ENCODE measurements around the gene HGD. TPM values are rescaled to one million over a fixed set of nuclear protein-coding genes. Genes with fewer than 3 reads are reported as not detected.

The HGD gene
- total RNA-seq, 1 experiment from 2014 or later = 0.33 TPM

DNA sequence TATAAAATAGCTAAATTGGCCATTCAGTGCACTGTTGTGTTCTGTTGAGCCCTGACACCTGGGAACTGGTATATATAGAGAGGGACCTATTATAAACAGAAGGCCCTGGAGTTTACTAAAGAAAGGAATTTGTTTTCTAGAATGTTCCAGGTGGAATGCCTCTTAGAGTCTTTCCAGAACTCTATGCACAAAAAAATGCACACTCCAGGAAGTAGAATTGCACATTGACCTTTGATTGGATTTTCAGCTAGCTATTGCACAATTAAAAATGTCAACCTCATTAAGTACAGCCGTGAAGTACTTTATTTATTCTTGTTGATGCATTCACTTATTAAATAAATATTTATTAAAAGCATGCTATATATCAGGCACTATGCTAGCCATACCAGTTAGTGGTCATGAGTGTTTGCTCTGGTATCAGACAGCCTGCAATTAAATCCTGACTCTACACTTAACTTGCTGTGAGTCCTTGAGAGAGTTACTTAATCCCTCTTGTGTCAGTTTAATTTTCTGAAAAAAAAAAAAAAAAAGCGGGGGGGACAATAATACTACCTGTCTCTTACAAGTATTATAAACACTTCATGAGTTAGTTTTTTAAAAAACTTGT, 45.1 kb downstream of the HGD start:
- Histone ChIP-seq H4K5ac (ENCODE audit: insufficient read length, low read depth, low read length) (no peak overlapping the region), H3K23me2 (ENCODE audit: insufficient read length, low read depth, low read length, poor library complexity, severe bottlenecking) (no peaks in the 10 kb centered on the region), H4K8ac (replicated peaks; ENCODE audit: insufficient read length, low read depth, low read length) (no peak overlapping the region), H3K23ac (ENCODE audit: insufficient read length, low read depth, low read length) (no peak overlapping the region), H3K27me3 (ENCODE audit: insufficient read depth, low read length) (no peaks in the 10 kb centered on the region), H3K14ac (ENCODE audit: insufficient read depth, low read length) (no peak overlapping the region), H3K9ac (ENCODE audit: extremely low read depth, insufficient read length, low read length) (no peak overlapping the region), H3K56ac (ENCODE audit: insufficient read length, low read depth, low read length) (no peak overlapping the region), H3K27ac (ENCODE audit: insufficient read length, low read depth, low read length) (no peak overlapping the region), H3K9me3 (ENCODE audit: control insufficient read depth, low read depth, low read length) (no peaks in the 10 kb centered on the region), H3K4ac (ENCODE audit: low read depth, low read length) (no peak overlapping the region), H2BK120ac (ENCODE audit: low read depth, low read length, poor library complexity, severe bottlenecking) (no peak overlapping the region), H4K20me1 (ENCODE audit: control insufficient read depth, insufficient read depth, insufficient read length) (no peaks in the 10 kb centered on the region), H3T11ph (ENCODE audit: low read length) (no peak overlapping the region), H3K18ac (ENCODE audit: insufficient read length, low read depth, low read length) (no peak overlapping the region), H3K79me1 (ENCODE audit: insufficient read depth, low read depth, low read length, poor library complexity, severe bottlenecking) (no peaks in the 10 kb centered on the region), H2AK5ac (ENCODE audit: insufficient read length, low read length) (no peak overlapping the region), H4K91ac (ENCODE audit: insufficient read length, low read depth, low read length) (no peak overlapping the region), H2BK5ac (ENCODE audit: insufficient read length, low read length) (no peak overlapping the region), H2AFZ (ENCODE audit: low read length) (no peak overlapping the region), H3K79me2 (ENCODE audit: insufficient read depth, low read length) (no peaks in the 10 kb centered on the region), H3K4me1 (ENCODE audit: insufficient read depth, low read length) (no peaks in the 10 kb centered on the region), H2BK20ac (ENCODE audit: low read depth, low read length, poor library complexity, severe bottlenecking) (no peak overlapping the region), H3K4me2 (ENCODE audit: insufficient read depth, insufficient read length, low read length) (no peak overlapping the region), H2BK15ac (ENCODE audit: low read depth, low read length) (no peak overlapping the region), H2BK12ac (ENCODE audit: insufficient read length, low read depth, low read length) (no peak overlapping the region)
- TF ChIP-seq, protein P1, sequence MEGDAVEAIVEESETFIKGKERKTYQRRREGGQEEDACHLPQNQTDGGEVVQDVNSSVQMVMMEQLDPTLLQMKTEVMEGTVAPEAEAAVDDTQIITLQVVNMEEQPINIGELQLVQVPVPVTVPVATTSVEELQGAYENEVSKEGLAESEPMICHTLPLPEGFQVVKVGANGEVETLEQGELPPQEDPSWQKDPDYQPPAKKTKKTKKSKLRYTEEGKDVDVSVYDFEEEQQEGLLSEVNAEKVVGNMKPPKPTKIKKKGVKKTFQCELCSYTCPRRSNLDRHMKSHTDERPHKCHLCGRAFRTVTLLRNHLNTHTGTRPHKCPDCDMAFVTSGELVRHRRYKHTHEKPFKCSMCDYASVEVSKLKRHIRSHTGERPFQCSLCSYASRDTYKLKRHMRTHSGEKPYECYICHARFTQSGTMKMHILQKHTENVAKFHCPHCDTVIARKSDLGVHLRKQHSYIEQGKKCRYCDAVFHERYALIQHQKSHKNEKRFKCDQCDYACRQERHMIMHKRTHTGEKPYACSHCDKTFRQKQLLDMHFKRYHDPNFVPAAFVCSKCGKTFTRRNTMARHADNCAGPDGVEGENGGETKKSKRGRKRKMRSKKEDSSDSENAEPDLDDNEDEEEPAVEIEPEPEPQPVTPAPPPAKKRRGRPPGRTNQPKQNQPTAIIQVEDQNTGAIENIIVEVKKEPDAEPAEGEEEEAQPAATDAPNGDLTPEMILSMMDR (conservative IDR thresholded peaks at IDR 0.05) = no peak
- Mint-ChIP-seq H3K4me1 (peaks cover 12 to 15% of the 10 kb centered on the region in 2 experiments), H3K36me3 (ENCODE audit: insufficient read depth in 1 of 3, low read depth in 3 of 3) (peaks cover 3 to 10% (median 5%) of the 10 kb centered on the region in 3 experiments; a peak in 4 of 7 replicates), H3K27me3 (ENCODE audit: low read depth) (no peaks in the 10 kb centered on the region), H3K9me3 (peaks cover 4 to 8% of the 10 kb centered on the region in 2 experiments; a peak in 4 of 5 replicates), H3K4me3 (no peak overlapping the region), H3K27ac (no peak overlapping the region)
- DNase-seq = no peak
- no CpG with 5 or more reads among the region's 2 CpGs for WGBS (ENCODE audit: extremely low coverage, insufficient read length, low lambda C conversion rate)
